ENCODE results near the gene UBL7.

UBL7 gene

GRCh38 chr15:74405823-74406222, 55.1 kb downstream of the UBL7 start:
- H3K4me3 ChIP-seq = no peak overlapping the region
- no peak for DNase-seq (ENCODE audit: low spot score)
- no peak for TF ChIP-seq CTCF (IDR thresholded peaks at IDR 0.05)
- no peak overlapping the region for H3K27ac ChIP-seq

GRCh38 chr15:74403991-74404563, 56.9 kb downstream of the UBL7 start:
- no peak for DNase-seq (ENCODE audit: low spot score)
- H3K27ac ChIP-seq = no peak overlapping the region
- no peak overlapping the region for H3K4me3 ChIP-seq
- no peak for TF ChIP-seq CTCF (IDR thresholded peaks at IDR 0.05)

GRCh38 chr15:74403588-74403919, 57.4 kb downstream of the UBL7 start:
- TF ChIP-seq CTCF (IDR thresholded peaks at IDR 0.05) = no peak
- H3K27ac ChIP-seq = no peak overlapping the region
- DNase-seq (ENCODE audit: low spot score) = no peak
- no peak overlapping the region for H3K4me3 ChIP-seq

- no peak for DNase-seq (ENCODE audit: low spot score)
- TF ChIP-seq CTCF (IDR thresholded peaks at IDR 0.05) = no peak
- Histone ChIP-seq H3K4me3 (no peak overlapping the region), H3K27ac (no peak overlapping the region)
These were observed 57.9 kb downstream of the UBL7 start for GRCh38 chr15:74402873-74403587.

GRCh38 chr15:74402337-74402841, 58.6 kb downstream of the UBL7 start:
- Histone ChIP-seq H3K27ac (no peak overlapping the region), H3K4me3 (no peak overlapping the region)
- TF ChIP-seq CTCF (IDR thresholded peaks at IDR 0.05) = no peak
- DNase-seq (ENCODE audit: low spot score) = no peak

- Histone ChIP-seq H3K4me3 (no peak overlapping the region), H3K27ac (no peak overlapping the region)
- TF ChIP-seq CTCF (IDR thresholded peaks at IDR 0.05) = no peak
- DNase-seq (ENCODE audit: low spot score) = no peak
These were observed 59.8 kb downstream of the UBL7 start for GRCh38 chr15:74400915-74401757.
